Omental fat pad (tissue), 4 donors: ENCODE measurements around the gene KLF11. TPM values are rescaled to one million over a fixed set of nuclear protein-coding genes. Genes with fewer than 3 reads are reported as not detected.
"Not testable (repeated sequence)": the region's sequence is repeated elsewhere in the genome, so short reads cannot be mapped to it uniquely, and the experiment has no call there.

ENCODE experiments used
- ATAC-seq: fragments of 150-250 bp; one replicate; pipeline ENCODE4 v1.9.1; 2016; ENCODE audit warnings: mild to moderate bottlenecking, moderate library complexity; ENCODE audit not compliant: low FRiP score
- DNase-seq: peaks from one replicate; pipeline ENCODE4 v3.0.0-alpha.2; 2019; ENCODE audit warnings: low spot score
- CTCF ChIP-seq, 3 donors: fragments of 450-650 bp; IDR thresholded peaks; one replicate each; pipeline ENCODE4 v1.5.1; 2016 to 2017; ENCODE audit warnings: antibody characterized with exemption in 3 of 3, mild to moderate bottlenecking in 3 of 3, moderate library complexity in 2 of 3
- total RNA-seq, 4 donors: library from RNA; depleted of rRNA; stranded (reverse); fragments of >200 nt; gene quantifications; one replicate each; pipeline ENCODE4 v1.1.0, GENCODE V29; 2016

KLF11 gene
- total RNA-seq, 4 donors from 2014 or later: 35.8 to 63.6 (median 37.3) TPM

- no peak for TF ChIP-seq CTCF (IDR thresholded peaks at IDR 0.05)
- no peak for ATAC-seq
- DNase-seq: no peak
These were observed 14.9 kb upstream of the KLF11 start for GRCh38 chr2:10028407-10028987.

GRCh38 chr2:10028988-10029874, 14.1 kb upstream of the KLF11 start:
- no peak for DNase-seq
- no peak for TF ChIP-seq CTCF (IDR thresholded peaks at IDR 0.05)
- peak; percentile 61 for ATAC-seq

GRCh38 chr2:10029875-10030223, 13.5 kb upstream of the KLF11 start:
- no peak for TF ChIP-seq CTCF (IDR thresholded peaks at IDR 0.05)
- ATAC-seq: no peak
- no peak for DNase-seq

DNA sequence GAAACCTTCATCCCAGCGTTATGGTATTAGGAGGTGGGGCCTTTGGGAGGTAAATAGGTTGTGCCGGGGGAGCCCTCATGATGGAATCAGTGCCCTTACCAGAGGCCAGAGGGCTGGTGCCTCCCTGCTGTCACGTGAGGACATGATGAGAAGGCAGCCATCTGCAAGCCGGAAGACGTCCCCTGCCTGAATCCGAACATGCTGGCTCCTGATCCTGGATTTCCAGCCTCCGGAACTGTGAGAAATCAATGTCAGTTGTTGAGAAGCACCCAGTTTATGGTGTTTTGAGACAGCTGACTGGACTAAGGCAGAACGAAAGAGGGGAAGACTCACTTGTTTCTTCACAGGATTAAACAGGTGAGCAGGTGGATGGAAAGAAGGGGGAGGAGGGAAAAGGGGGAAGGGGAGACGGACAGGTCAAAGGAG, 13.0 kb upstream of the KLF11 start:
- TF ChIP-seq CTCF (IDR thresholded peaks at IDR 0.05): no peak
- DNase-seq (no peak), ATAC-seq (no peak)

DNA sequence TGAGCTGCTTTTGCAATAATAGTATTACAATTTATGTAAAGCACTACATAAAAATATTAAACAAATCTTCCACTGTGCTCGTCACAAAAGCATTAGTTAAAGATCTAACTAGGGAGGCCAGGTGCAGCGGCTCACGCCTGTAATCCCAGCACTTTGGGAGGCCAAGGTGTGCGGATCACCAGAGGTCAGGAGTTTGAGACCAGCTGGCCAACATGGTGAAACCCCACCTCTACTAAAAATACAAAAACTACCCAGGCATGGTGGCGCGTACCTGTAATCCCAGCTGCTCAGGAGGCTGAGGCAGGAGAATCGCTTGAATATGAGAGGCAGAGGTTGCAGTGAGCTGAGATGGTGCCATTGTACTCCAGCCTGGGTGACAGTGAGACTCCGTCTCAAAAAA, 12.6 kb upstream of the KLF11 start:
- not testable (repeated sequence) for ATAC-seq, DNase-seq

DNA sequence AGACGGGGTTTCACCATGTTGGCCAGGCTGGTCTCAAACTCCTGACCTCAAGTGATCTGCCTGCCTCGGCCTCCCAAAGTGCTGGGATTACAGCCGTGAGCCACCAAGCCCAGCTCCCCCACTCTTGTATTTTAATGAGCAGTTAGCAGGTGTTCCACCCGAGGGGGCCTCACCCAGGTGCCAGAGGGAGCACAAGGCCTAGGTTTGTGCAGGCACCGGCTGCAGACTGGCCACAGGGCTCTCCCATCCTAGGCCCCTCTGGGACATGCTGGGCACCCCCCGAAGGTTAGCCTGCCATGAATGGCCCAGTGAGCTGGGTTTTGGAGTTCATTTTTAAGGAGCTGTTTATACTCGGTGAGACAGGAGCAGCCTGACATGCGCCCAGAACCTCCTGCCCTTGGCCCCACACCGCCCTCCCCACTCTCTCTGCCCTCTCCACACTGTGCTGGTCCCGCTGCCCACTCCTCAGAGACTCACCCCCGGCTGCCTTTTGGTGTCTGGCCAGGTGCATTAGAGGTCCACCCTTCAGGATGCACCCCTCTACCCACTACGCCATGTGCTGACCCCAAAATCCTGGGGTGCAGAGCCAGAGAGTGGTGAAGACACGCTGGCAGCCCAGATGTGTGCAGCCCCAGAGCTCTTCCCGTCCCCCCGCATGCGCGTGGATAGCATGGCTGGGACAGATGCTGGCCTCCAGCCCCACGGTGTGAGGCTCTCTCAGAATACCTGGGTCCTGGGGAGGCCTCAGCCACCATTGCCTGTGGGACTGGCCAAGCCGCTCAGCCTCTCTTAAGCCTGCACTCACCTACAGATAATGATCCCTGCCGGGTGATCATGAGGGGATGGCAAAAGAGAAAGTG, 11.2 kb upstream of the KLF11 start:
- DNase-seq (no peak), ATAC-seq (no peak)
- no peak for TF ChIP-seq CTCF (IDR thresholded peaks at IDR 0.05)

DNA sequence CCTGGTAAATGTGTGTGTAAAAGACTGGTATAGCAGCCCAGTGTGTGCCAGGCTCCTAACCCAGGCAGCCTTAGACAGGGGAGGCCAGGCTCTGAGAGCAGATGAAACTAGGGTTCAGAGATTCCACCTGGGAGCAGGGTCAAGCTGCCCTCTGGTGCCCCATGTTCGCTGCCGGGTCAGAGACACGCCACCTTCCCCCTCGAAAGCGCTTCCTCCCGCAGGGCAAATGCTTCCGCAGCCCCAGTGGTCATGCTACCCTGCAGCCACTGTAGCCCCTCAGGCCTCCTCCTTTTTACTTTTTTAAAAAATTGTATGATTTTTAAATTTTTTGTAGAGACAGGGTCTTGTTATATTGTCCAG, 10.6 kb upstream of the KLF11 start:
- ATAC-seq (no peak), DNase-seq (no peak)
- TF ChIP-seq CTCF (IDR thresholded peaks at IDR 0.05): no peak
